Osteocyte (in vitro differentiated cells): ENCODE results near the gene DIAPH2. TPM values are rescaled to one million over a fixed set of nuclear protein-coding genes. Genes with fewer than 3 reads are reported as not detected.

Experiments
- DNase-seq: peaks from one replicate; pipeline ENCODE4 v3.0.0; 2021; ENCODE audit warnings: mixed read lengths; ENCODE audit not compliant: unreplicated experiment; ENCODE audit errors: extremely low spot score
- H3K27ac Mint-ChIP-seq: one replicate; pipeline ENCODE4 v1.8.0; 2021; ENCODE audit warnings: mild to moderate bottlenecking, mixed read lengths; ENCODE audit not compliant: unreplicated experiment
- H3K27me3 Mint-ChIP-seq: one replicate; pipeline ENCODE4 v1.8.0; 2021; ENCODE audit warnings: mixed read lengths; ENCODE audit not compliant: unreplicated experiment
- H3K36me3 Mint-ChIP-seq: one replicate; pipeline ENCODE4 v1.8.0; 2021; ENCODE audit warnings: mixed read lengths; ENCODE audit not compliant: unreplicated experiment
- H3K4me1 Mint-ChIP-seq: one replicate; pipeline ENCODE4 v1.8.0; 2021; ENCODE audit warnings: mixed read lengths; ENCODE audit not compliant: unreplicated experiment
- H3K4me3 Mint-ChIP-seq: one replicate; pipeline ENCODE4 v1.8.0; 2021; ENCODE audit warnings: mild to moderate bottlenecking, moderate library complexity, mixed read lengths; ENCODE audit not compliant: unreplicated experiment
- H3K9me3 Mint-ChIP-seq: one replicate; pipeline ENCODE4 v1.8.0; 2021; ENCODE audit warnings: mixed read lengths; ENCODE audit not compliant: unreplicated experiment
- total RNA-seq: library from RNA; stranded (reverse); gene quantifications from 2 replicates; pipeline ENCODE4 v1.2.1, GENCODE V29; 2021
- TF ChIP-seq, protein P1 (sequence below): fragments of 200-600 bp; sonication (generic); IDR thresholded peaks from 2 replicates; pipeline ENCODE4 v1.5.0; 2021; ENCODE audit warnings: antibody characterized with exemption, mild to moderate bottlenecking, moderate library complexity

The DIAPH2 gene
- total RNA-seq, 1 donor from 2014 or later, result 9.3 TPM

DNA sequence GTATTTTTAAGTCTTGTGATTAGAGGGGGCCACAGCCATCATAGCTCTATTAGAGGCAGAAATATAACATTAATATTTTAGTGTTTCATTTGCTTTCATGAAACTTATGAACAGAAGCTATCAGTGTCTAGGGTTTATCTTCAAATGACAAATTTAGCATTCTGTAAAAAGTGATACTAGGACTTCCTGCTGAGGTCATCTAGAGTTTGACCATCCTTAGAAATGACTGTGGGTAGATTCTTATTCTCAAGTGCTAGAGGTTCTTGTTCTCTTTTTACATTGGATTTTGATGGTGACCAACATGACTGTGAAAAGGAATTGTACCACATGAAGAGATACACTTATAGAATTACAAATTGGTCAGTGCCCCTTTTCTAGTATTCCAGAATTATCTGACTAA is 767.6 kb downstream of the DIAPH2 start:
- H3K4me3 Mint-ChIP-seq, result no peak overlapping the region
- H3K36me3 Mint-ChIP-seq, result no peaks in the 10 kb centered on the region
- TF ChIP-seq, protein P1, sequence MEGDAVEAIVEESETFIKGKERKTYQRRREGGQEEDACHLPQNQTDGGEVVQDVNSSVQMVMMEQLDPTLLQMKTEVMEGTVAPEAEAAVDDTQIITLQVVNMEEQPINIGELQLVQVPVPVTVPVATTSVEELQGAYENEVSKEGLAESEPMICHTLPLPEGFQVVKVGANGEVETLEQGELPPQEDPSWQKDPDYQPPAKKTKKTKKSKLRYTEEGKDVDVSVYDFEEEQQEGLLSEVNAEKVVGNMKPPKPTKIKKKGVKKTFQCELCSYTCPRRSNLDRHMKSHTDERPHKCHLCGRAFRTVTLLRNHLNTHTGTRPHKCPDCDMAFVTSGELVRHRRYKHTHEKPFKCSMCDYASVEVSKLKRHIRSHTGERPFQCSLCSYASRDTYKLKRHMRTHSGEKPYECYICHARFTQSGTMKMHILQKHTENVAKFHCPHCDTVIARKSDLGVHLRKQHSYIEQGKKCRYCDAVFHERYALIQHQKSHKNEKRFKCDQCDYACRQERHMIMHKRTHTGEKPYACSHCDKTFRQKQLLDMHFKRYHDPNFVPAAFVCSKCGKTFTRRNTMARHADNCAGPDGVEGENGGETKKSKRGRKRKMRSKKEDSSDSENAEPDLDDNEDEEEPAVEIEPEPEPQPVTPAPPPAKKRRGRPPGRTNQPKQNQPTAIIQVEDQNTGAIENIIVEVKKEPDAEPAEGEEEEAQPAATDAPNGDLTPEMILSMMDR, result no peak
- H3K9me3 Mint-ChIP-seq, result no peaks in the 10 kb centered on the region
- H3K27ac Mint-ChIP-seq, result no peak overlapping the region
- H3K27me3 Mint-ChIP-seq, result no peaks in the 10 kb centered on the region
- no peaks in the 10 kb centered on the region for H3K4me1 Mint-ChIP-seq
- DNase-seq, result no peak

DNA sequence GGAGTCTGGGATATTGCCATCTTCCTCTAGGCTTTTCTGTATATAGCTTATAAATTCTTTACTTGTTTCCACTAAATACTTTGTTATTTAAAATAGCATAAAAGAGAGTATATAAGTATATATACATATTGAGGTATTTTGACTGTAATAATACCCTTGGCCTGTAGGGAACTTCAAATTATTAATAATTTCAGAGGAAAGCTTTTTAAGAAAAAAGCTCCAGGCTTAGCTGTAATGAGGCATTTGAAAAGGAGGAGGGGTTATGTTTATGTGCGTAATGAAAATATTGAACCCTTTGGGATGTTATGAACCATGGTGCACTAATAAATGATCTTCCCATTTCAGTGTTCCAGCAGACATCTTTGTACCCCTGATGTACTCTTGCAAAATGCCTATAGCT is 777.1 kb downstream of the DIAPH2 start:
- Mint-ChIP-seq H3K27me3 (no peaks in the 10 kb centered on the region), H3K4me3 (no peak overlapping the region), H3K27ac (no peak overlapping the region), H3K4me1 (no peaks in the 10 kb centered on the region), H3K36me3 (no peaks in the 10 kb centered on the region), H3K9me3 (peaks cover 4% of the 10 kb centered on the region)
- DNase-seq, result no peak
- TF ChIP-seq, protein P1, result no peak

DNA sequence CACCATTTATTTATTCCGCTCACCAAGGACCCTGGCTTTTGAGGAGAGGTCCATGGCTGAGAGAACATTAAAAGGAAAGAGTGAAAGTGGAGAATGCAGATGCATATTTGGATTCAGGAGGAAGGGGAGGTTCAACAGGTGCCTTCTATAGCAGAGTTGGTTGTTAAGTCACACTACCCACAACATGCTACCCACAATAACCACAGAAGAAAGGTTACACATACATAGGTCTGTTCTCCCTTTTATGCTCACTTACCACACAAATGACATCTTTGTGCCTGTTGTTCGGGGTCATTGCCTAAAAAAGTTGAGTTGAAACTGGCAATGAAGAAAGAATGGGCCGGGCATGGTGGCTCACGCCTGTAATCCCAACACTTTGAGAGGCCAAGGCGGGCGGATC is 786.4 kb downstream of the DIAPH2 start:
- Mint-ChIP-seq H3K4me3 (no peak overlapping the region), H3K27me3 (no peaks in the 10 kb centered on the region), H3K36me3 (no peaks in the 10 kb centered on the region), H3K4me1 (no peaks in the 10 kb centered on the region), H3K27ac (no peak overlapping the region), H3K9me3 (peaks cover 5% of the 10 kb centered on the region)
- no peak for DNase-seq
- TF ChIP-seq, protein P1, result no peak

DNA sequence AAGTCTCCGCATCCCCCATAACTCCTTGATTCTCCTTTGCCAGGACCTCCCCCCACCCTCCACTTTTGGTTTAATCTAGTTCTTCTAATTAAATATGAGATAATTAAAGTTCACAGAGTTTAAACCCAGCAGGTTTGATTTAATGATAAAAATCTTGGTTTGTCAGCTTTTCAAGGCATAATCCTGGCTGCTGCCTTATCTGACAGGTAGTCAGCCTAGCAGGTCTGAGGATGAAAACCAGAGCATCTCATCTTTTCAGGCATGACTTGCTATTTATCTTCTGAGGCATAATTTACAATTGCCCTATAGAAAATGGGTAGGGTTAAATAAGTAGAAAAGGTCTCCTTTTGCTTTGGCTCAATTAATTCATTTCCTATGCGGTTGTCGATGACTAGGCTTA is 790.3 kb downstream of the DIAPH2 start:
- TF ChIP-seq, protein P1, result no peak
- H3K27ac Mint-ChIP-seq, result no peak overlapping the region
- no peak overlapping the region for H3K4me3 Mint-ChIP-seq
- H3K27me3 Mint-ChIP-seq, result no peaks in the 10 kb centered on the region
- H3K9me3 Mint-ChIP-seq, result peaks cover 5% of the 10 kb centered on the region
- no peaks in the 10 kb centered on the region for H3K4me1 Mint-ChIP-seq
- no peak for DNase-seq
- no peaks in the 10 kb centered on the region for H3K36me3 Mint-ChIP-seq

DNA sequence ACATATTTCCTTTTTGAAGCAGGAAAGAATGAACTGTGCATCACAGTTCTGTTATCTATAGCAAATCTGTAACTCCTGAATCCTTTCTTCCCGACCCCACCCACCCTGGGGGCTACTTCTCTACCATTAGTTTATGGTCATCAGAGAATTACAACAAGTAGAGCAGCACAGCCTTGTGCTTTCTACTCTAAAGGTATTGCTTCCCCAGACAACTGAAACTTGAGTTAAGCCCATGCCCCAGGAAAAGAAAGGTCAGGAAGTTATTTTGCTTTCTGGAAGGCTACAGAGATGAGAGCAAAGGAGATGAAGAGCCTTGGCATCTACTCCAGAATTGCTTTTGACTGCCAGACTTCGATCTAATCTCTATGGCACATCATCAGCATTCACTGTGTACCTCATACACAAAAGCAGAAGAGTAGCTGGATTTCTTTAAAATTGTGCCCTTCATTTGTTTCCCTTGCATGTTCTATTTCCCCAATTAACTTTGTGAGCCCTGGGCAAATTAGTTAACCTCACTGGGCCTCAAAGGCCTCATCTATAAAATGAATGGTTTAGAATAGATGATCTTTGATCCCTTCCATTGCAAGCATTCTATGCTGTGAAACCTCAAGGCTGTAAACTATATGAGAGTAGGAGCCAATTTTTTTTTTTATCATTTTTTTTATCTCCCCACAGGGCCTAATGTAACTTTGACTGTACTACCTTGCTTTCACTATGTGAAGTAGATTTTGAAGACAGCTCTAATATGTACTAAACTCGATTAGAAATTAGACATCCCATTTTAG is 794.7 kb downstream of the DIAPH2 start:
- H3K9me3 Mint-ChIP-seq, result no peaks in the 10 kb centered on the region
- no peak overlapping the region for H3K27ac Mint-ChIP-seq
- no peak overlapping the region for H3K4me3 Mint-ChIP-seq
- TF ChIP-seq, protein P1, result no peak
- H3K36me3 Mint-ChIP-seq, result no peaks in the 10 kb centered on the region
- no peak for DNase-seq
- no peaks in the 10 kb centered on the region for H3K27me3 Mint-ChIP-seq
- no peaks in the 10 kb centered on the region for H3K4me1 Mint-ChIP-seq
